ENCODE results near the gene TEKT2. TPM values are rescaled to one million over a fixed set of nuclear protein-coding genes. Genes with fewer than 3 reads are reported as not detected.
A peak's percentile ranks its signal among the peaks of the same experiment; 100 is the strongest.

The TEKT2 gene
- total RNA-seq, 1 donor from 2014 or later = 0.25 TPM

DNA sequence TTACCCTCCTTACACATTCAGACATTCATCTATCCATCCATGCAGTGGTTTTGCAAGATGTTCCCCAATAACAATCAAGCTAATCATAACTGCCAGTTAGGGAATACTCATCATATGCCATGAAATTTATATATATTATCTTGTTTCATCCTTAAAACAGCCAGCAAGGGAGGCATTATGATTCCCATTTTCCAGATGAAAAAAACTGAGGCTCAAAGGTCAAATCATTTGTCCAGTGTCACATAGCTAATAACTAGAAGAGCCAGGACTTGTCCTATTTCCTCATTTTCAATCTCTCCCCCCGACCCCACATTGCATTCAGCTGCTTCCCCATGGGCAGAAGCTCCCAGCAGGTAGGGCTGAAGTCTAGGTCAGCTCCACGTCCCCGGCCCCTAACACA is 48.1 kb downstream of the TEKT2 start:
- H3K36me3 ChIP-seq (ENCODE audit: control insufficient read depth, insufficient read depth, low read length) = no peaks in the 10 kb centered on the region
- H3K27me3 ChIP-seq (ENCODE audit: control insufficient read depth, insufficient read depth, low read length) = no peaks in the 10 kb centered on the region
- DNase-seq (ENCODE audit: low read depth) = no peak
- TF ChIP-seq, protein P1, sequence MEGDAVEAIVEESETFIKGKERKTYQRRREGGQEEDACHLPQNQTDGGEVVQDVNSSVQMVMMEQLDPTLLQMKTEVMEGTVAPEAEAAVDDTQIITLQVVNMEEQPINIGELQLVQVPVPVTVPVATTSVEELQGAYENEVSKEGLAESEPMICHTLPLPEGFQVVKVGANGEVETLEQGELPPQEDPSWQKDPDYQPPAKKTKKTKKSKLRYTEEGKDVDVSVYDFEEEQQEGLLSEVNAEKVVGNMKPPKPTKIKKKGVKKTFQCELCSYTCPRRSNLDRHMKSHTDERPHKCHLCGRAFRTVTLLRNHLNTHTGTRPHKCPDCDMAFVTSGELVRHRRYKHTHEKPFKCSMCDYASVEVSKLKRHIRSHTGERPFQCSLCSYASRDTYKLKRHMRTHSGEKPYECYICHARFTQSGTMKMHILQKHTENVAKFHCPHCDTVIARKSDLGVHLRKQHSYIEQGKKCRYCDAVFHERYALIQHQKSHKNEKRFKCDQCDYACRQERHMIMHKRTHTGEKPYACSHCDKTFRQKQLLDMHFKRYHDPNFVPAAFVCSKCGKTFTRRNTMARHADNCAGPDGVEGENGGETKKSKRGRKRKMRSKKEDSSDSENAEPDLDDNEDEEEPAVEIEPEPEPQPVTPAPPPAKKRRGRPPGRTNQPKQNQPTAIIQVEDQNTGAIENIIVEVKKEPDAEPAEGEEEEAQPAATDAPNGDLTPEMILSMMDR (IDR thresholded peaks at IDR 0.05; ENCODE audit: insufficient read depth, low read length, poor library complexity, severe bottlenecking) = no peak
- H3K4me3 ChIP-seq (ENCODE audit: low read depth, low read length) = no peak overlapping the region

DNA sequence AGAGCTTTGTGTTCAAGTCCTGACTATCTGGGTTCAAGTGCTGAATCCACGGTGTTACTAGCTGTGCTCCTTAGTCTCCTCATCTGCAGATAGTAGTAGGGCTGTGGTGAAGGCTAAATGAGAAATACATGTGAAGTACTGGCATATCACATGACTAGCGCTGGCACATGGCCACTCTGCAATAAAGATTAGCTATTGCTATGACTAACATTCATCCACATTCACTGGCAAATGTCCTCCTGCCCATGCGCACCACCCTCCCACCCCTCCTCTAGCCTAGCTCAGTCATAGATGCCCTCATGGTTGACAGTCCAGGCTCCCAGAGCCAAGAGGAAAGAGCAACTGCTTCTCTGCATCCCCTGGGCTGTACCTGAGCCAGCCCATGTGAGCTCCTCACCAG is 49.6 kb downstream of the TEKT2 start:
- peak; percentile 82 for DNase-seq (ENCODE audit: low read depth)
- no peak overlapping the region for H3K4me3 ChIP-seq (ENCODE audit: low read depth, low read length)

DNA sequence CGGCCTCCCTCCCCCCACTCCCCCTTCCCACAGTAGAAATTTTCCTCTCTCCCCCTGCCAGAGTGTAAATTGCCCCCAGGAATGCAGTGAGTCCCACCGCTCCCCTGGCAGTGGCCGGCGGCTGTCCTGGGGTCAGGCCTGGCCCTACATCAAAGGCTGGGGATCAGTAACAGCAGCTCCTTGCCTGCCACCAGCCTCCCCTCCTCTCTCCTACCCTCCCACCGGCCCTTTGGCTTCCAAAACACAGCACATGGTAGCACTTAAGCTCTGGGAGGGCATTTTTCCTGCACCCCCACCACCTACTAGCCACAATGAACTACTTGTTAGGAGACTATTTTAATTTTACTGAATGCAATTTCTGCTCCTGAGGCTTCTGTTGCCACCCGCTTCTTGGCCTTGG is 50.1 kb downstream of the TEKT2 start:
- H3K27me3 ChIP-seq (ENCODE audit: control insufficient read depth, insufficient read depth, low read length) = no peaks in the 10 kb centered on the region
- DNase-seq (ENCODE audit: low read depth) = no peak
- TF ChIP-seq, protein P1 (IDR thresholded peaks at IDR 0.05; ENCODE audit: insufficient read depth, low read length, poor library complexity, severe bottlenecking) = no peak
- H3K36me3 ChIP-seq (ENCODE audit: control insufficient read depth, insufficient read depth, low read length) = peaks cover 3% of the 10 kb centered on the region
- no peak overlapping the region for H3K4me3 ChIP-seq (ENCODE audit: low read depth, low read length)

More for the DNA sequence above, 49.6 kb downstream of the TEKT2 start:
- peaks cover 3% of the 10 kb centered on the region for H3K36me3 ChIP-seq (ENCODE audit: control insufficient read depth, insufficient read depth, low read length)
- TF ChIP-seq, protein P1 (IDR thresholded peaks at IDR 0.05; ENCODE audit: insufficient read depth, low read length, poor library complexity, severe bottlenecking) = no peak
- no peaks in the 10 kb centered on the region for H3K27me3 ChIP-seq (ENCODE audit: control insufficient read depth, insufficient read depth, low read length)

DNA sequence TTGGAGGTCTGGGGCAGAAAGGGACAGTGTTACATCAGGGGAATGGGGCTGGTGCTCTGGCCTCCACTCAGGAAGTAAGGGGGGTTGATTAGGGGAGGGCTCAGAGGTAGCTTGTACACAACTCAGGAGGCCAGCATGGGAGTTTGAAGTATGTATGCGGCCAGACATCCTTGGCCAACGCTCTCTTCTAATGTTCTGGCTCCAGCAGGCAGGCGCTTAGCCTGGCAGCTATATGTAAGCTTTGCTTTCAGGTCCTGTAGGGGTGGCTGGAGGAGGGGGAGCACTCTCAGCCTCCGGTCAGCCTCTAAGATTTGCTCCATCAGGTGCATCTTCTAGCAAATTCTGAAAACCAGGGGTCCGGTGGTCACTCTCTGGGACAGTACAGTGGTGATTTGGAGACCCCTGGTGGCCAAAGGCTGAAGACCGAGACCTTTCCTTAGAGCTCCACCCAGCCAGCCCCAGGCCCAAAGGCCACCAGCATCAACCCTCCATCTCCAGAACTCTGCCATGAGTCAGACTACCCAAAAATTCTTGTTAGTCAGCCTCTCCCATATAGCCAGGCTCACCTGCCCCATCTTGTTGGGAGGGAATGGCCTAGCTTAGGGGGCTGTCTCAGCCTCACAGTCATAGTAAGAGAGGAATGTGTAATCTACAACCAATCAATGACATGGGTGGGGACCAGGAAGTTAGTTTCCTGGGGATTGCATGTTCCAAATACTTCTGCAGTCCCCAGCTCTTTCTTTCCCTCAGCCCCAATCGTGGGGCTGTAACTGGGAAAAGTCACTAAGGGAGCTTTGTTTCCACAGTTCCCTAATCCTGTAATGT is 50.8 kb downstream of the TEKT2 start:
- DNase-seq (ENCODE audit: low read depth) = no peak
- TF ChIP-seq, protein P1 (IDR thresholded peaks at IDR 0.05; ENCODE audit: insufficient read depth, low read length, poor library complexity, severe bottlenecking) = peak; percentile 82
- H3K36me3 ChIP-seq (ENCODE audit: control insufficient read depth, insufficient read depth, low read length) = peaks cover 3% of the 10 kb centered on the region
- no peak overlapping the region for H3K4me3 ChIP-seq (ENCODE audit: low read depth, low read length)
- no peaks in the 10 kb centered on the region for H3K27me3 ChIP-seq (ENCODE audit: control insufficient read depth, insufficient read depth, low read length)

DNA sequence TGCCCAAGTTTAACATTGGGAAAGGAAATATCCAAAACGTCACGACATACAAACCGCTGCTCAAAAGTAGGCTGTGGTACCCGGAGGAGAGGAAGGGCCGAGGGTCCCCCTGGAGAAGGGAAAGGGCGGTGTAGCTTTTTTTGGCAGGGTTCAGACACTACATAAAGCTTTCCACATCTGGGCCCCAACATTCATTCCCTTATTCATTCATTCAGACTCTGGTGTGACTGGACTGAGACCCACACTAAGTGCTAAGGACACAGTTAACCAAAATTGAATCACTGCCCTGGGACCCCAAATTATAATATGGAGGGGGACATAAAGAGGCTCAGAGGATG is 51.4 kb downstream of the TEKT2 start:
- Histone ChIP-seq H3K27me3 (ENCODE audit: control insufficient read depth, insufficient read depth, low read length) (no peaks in the 10 kb centered on the region), H3K36me3 (ENCODE audit: control insufficient read depth, insufficient read depth, low read length) (peaks cover 3% of the 10 kb centered on the region), H3K4me3 (ENCODE audit: low read depth, low read length) (no peak overlapping the region)
- TF ChIP-seq, protein P1 (IDR thresholded peaks at IDR 0.05; ENCODE audit: insufficient read depth, low read length, poor library complexity, severe bottlenecking) = no peak
- DNase-seq (ENCODE audit: low read depth) = no peak

DNA sequence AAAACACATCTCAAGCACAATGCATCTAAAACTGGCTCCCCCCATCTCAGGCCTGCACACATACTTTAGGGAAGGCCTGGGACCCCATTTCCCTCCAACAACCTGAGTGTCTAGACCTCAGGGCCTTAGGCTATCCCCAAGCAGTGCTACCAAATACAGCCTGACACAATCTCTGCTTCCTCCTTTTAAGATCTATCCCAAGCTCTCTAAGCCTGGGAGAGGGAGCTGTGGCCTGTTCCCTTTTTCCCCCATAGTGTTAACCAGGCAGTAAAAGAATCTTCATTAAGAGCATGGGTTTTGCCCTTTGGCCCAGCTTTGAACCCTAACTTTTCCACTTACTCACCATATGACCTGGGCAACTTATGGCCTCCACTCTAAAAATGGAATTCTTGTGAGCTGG is 51.9 kb downstream of the TEKT2 start:
- peaks cover 3% of the 10 kb centered on the region for H3K36me3 ChIP-seq (ENCODE audit: control insufficient read depth, insufficient read depth, low read length)
- H3K27me3 ChIP-seq (ENCODE audit: control insufficient read depth, insufficient read depth, low read length) = no peaks in the 10 kb centered on the region
- no peak overlapping the region for H3K4me3 ChIP-seq (ENCODE audit: low read depth, low read length)
- TF ChIP-seq, protein P1 (IDR thresholded peaks at IDR 0.05; ENCODE audit: insufficient read depth, low read length, poor library complexity, severe bottlenecking) = no peak
- DNase-seq (ENCODE audit: low read depth) = no peak

Data from kidney epithelial cell (primary cell).